Astrocyte of the spinal cord (primary cell): Measurements from ENCODE around the gene MACC1.

Experiments used
- DNase-seq: peaks from one replicate; pipeline ENCODE4 v3.0.0; 2011; ENCODE audit warnings: low read depth, low spot score
- H3K4me3 ChIP-seq: 2 replicates; pipeline ENCODE4 v1.5.1; 2011; ENCODE audit warnings: low read depth, mild to moderate bottlenecking, low read length, moderate library complexity
- CTCF ChIP-seq: IDR thresholded peaks from 2 replicates; pipeline ENCODE4 v1.5.1; 2012; ENCODE audit warnings: low read depth, mild to moderate bottlenecking, low read length, inconsistent platforms
- in situ Hi-C: cut with HindIII; loops from 2 replicates; pipeline ENCODE4 v1.10.0; 2017; ENCODE audit warnings: low sequenced_read_pairs

Gene MACC1

GRCh38 chr7:20217193-20217948, at the start of gene MACC1:
Gene MACC1 (minus strand): TSS chr7:20217384. CDS start chr7:20161862, 55,522 bp downstream.
- no peak for TF ChIP-seq CTCF
- H3K4me3 ChIP-seq: no peak within 1 kb of the TSS
- in situ Hi-C loops: no loop called here
- DNase-seq: no peak

GRCh38 chr7:20264623-20265022, 47.4 kb upstream of the MACC1 start:
- in situ Hi-C loops: no loop called here

GRCh38 chr7:20260223-20260622, 43.0 kb upstream of the MACC1 start:
- no peak overlapping the region for H3K4me3 ChIP-seq
- in situ Hi-C loops: no loop called here
- TF ChIP-seq CTCF: no peak
- DNase-seq: peak; percentile 83

More at GRCh38 chr7:20264623-20265022, 47.4 kb upstream of the MACC1 start:
- DNase-seq: no peak
- TF ChIP-seq CTCF: no peak
- no peak overlapping the region for H3K4me3 ChIP-seq

- TF ChIP-seq CTCF: no peak
- in situ Hi-C loops: no loop called here
- H3K4me3 ChIP-seq: no peak overlapping the region
- no peak for DNase-seq
Observed at GRCh38 chr7:20257212-20257611, 40.0 kb upstream of the MACC1 start.

- DNase-seq: peak; percentile 78
- TF ChIP-seq CTCF: no peak
- in situ Hi-C loops: no loop called here
- H3K4me3 ChIP-seq: no peak overlapping the region
Observed at GRCh38 chr7:20249920-20250319, 32.7 kb upstream of the MACC1 start.

- no peak overlapping the region for H3K4me3 ChIP-seq
- TF ChIP-seq CTCF: no peak
- in situ Hi-C loops: no loop called here
- DNase-seq: no peak
Observed at GRCh38 chr7:20249376-20249775, 32.2 kb upstream of the MACC1 start.
